Fibroblast of villous mesenchyme (primary cell): ENCODE data around the gene RAB8A. TPM values are rescaled to one million over a fixed set of nuclear protein-coding genes. Genes with fewer than 3 reads are reported as not detected.
"Not testable (repeated sequence)": the region's sequence is repeated elsewhere in the genome, so short reads cannot be mapped to it uniquely, and the experiment has no call there.

ENCODE experiments used
- DNase-seq: peaks from one replicate; pipeline ENCODE4 v3.0.0-alpha.2; 2010; ENCODE audit warnings: low read depth
- H3K4me3 ChIP-seq: 2 replicates; pipeline ENCODE4 v1.5.1; 2011; ENCODE audit warnings: low read depth, mild to moderate bottlenecking, low read length
- total RNA-seq: library from RNA; depleted of rRNA; stranded (reverse); fragments of >200 nt; gene quantifications from 2 replicates; pipeline ENCODE4 v1.2.3, GENCODE V29; 2012
- TF ChIP-seq, protein P1 (sequence below): IDR thresholded peaks from 2 replicates; pipeline ENCODE4 v1.5.1; 2012; ENCODE audit warnings: low read depth, mild to moderate bottlenecking, low read length; ENCODE audit not compliant: insufficient read depth

RAB8A gene
- total RNA-seq, 1 donor, result 92.0 TPM

GRCh38 chr19:16115301-16116039 lies 3.8 kb downstream of the RAB8A start:
- DNase-seq, result no peak
- TF ChIP-seq, protein P1, sequence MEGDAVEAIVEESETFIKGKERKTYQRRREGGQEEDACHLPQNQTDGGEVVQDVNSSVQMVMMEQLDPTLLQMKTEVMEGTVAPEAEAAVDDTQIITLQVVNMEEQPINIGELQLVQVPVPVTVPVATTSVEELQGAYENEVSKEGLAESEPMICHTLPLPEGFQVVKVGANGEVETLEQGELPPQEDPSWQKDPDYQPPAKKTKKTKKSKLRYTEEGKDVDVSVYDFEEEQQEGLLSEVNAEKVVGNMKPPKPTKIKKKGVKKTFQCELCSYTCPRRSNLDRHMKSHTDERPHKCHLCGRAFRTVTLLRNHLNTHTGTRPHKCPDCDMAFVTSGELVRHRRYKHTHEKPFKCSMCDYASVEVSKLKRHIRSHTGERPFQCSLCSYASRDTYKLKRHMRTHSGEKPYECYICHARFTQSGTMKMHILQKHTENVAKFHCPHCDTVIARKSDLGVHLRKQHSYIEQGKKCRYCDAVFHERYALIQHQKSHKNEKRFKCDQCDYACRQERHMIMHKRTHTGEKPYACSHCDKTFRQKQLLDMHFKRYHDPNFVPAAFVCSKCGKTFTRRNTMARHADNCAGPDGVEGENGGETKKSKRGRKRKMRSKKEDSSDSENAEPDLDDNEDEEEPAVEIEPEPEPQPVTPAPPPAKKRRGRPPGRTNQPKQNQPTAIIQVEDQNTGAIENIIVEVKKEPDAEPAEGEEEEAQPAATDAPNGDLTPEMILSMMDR, result no peak
- no peak overlapping the region for H3K4me3 ChIP-seq

GRCh38 chr19:16116067-16116466 lies 4.4 kb downstream of the RAB8A start:
- H3K4me3 ChIP-seq, result no peak overlapping the region
- TF ChIP-seq, protein P1, result no peak
- DNase-seq, result no peak

DNA sequence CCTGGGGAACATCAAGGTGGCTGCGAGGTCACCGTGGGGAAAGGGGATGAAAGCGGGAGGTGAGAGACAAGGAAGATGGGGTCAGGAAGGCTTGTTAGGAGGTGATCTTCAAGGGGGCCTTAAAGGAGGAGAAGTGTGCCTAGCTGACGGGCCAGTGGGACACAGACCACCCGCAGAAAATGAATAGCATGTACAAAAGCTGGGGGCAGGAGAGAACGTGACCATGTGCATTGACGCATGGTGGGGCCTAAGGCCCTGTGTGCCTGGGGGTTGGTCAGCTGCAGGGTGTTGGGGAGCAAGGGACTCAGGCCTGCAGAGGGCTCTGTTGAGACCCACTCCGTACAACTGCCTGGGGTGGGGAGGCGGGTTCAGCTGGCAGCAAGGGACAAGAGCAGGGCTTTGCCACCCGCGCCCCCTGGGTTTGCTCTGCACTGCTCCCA lies 5.9 kb downstream of the RAB8A start:
- TF ChIP-seq, protein P1, result no peak
- no peak for DNase-seq
- no peak overlapping the region for H3K4me3 ChIP-seq

DNA sequence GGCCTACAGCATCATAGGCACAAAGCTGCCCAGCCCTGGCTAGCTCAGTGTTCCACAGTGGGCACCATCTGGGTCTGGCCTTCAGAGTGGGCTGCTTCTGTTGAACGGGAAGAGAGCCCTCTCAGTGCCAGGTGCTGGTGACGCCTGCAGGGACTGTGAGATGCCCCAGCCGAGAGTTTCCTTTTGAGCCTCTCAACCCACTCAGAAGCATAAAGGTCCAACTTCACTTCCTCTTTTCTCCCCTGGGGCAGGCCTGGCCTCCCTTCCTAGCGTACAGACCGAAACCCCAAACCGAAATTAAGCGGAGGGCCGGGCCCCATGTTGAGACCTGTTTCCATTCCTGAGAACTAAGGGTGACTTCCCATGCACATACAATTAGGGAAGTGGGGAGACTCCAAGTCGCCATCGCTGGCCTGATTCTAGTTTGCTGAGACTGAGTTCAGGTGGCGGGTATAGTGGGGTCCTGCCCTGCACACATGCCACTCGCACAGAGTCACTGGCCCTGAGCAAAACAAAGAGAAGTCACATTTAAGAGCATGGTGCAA lies 6.9 kb downstream of the RAB8A start:
- H3K4me3 ChIP-seq, result no peak overlapping the region
- TF ChIP-seq, protein P1, result no peak

GRCh38 chr19:16119075-16119857 lies 7.6 kb downstream of the RAB8A start:
- H3K4me3 ChIP-seq, DNase-seq: not testable (repeated sequence)

More for the DNA sequence above, 6.9 kb downstream of the RAB8A start:
- no peak for DNase-seq

DNA sequence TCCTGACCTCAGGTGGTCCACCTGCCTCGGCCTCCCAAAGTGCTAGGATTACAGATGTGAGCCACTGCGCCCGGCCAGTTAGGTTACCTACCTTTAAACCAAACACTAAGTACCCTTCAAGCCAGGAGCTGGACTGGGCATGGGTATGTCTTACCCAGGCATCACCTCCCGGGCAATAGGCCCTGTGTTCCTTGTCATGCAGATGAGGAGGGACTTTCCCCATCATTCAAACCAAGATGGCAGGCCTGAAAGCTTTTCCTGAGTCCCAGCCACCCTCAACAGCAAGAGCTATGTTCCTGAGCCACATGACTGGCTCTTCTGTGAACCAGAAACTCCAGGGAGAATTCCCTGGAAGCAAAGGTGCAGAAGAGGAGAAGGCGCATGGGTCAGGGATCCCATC lies 9.5 kb downstream of the RAB8A start:
- no peak for DNase-seq

More for the DNA sequence above, 9.5 kb downstream of the RAB8A start:
- H3K4me3 ChIP-seq, result no peak overlapping the region
- TF ChIP-seq, protein P1, result no peak
